HepG2 (cell line): ENCODE measurements around the gene UCP3. TPM values are rescaled to one million over a fixed set of nuclear protein-coding genes. Genes with fewer than 3 reads are reported as not detected.

Experiments used
- ATAC-seq: fragments of 200-7000 bp; cut with Tn5 transposase; 3 replicates; pipeline ENCODE4 v1.9.1; 2020; ENCODE audit warnings: mild to moderate bottlenecking, moderate library complexity
- BruUV-seq: library from RNA; stranded (reverse); fragments of 400-500 nt; replicated peaks from 2 replicates; lab custom pipeline; 2021; lab: Mats Ljungman, UMichigan
- CTCF ChIA-PET: fragments of 300-600 bp; formaldehyde crosslinking; extraction: SDS; loops from one replicate; lab custom pipeline; 2021; ENCODE audit warnings: low total read pairs, inconsistent platforms, low intra/inter-chr PET ratio; lab: Yijun Ruan, JAX
- POLR2A ChIA-PET: fragments of 350-600 bp; sonication (Branson Sonifier 250); formaldehyde crosslinking; loops from one replicate; lab custom pipeline; 2020; ENCODE audit warnings: antibody characterized with exemption, inconsistent platforms; lab: Yijun Ruan, JAX
- DNase-seq: peaks from one replicate; pipeline ENCODE4 v3.0.0-alpha.2; 2015; ENCODE audit warnings: low spot score
- FAIRE-seq: peaks from 3 replicates; lab custom pipeline; 2011; peaks lifted over from hg19 to GRCh38; lab: Jason Lieb, UNC
- H2AFZ ChIP-seq: one replicate; pipeline ENCODE4 v1.6.1; 2011; ENCODE audit warnings: low read length, inconsistent platforms
- H3K27ac ChIP-seq: fragments of 300-600 bp; 3 replicates; pipeline ENCODE4 v1.8.0; 2011; ENCODE audit warnings: mixed run types, mild to moderate bottlenecking, mixed read lengths, low read length, inconsistent platforms; ENCODE audit not compliant: insufficient read depth; ENCODE audit errors: extremely low read length
- H3K27me3 ChIP-seq, 2 experiments: fragments of 200-600 bp in 1 of 2; 2 replicates in 1 of 2; 3 replicates in 1 of 2; pipeline versions ENCODE4 v1.6.0 to v1.8.0; 2011; ENCODE audit warnings: low read length in 2 of 2, mild to moderate bottlenecking in 2 of 2, moderate library complexity in 2 of 2, inconsistent platforms in 1 of 2; ENCODE audit not compliant: insufficient read depth in 2 of 2, control insufficient read depth in 1 of 2
- H3K36me3 ChIP-seq, 2 experiments: fragments of 200-600 bp in 1 of 2; replicated peaks in 1 of 2; 2 replicates in 1 of 2; 3 replicates in 1 of 2; pipeline versions ENCODE4 v1.5.1 to v1.8.0; 2011; ENCODE audit warnings: low read length in 2 of 2, inconsistent platforms in 1 of 2; ENCODE audit not compliant: insufficient read depth in 2 of 2, control insufficient read depth in 1 of 2
- H3K4me1 ChIP-seq: 2 replicates; pipeline ENCODE4 v1.5.1; 2012; ENCODE audit warnings: low read length, inconsistent platforms; ENCODE audit not compliant: insufficient read depth
- H3K4me2 ChIP-seq: 2 replicates; pipeline ENCODE4 v1.6.0; 2011; ENCODE audit warnings: low read depth, low read length, inconsistent platforms
- H3K4me3 ChIP-seq, 3 experiments: fragments of 200-600 bp in 1 of 3; sonication (generic), shearing (Covaris generic) in 1 of 3; replicated peaks in 1 of 3; 2 replicates each; pipeline ENCODE4 v1.5.1; 2011 to 2016; ENCODE audit warnings: low read length in 3 of 3, inconsistent platforms in 2 of 3, low read depth in 2 of 3, mild to moderate bottlenecking in 2 of 3, control low read depth in 1 of 3, mixed read lengths in 1 of 3; ENCODE audit not compliant: insufficient read depth in 1 of 3
- H3K79me2 ChIP-seq: one replicate; pipeline ENCODE4 v1.6.1; 2011; ENCODE audit warnings: low read length, inconsistent platforms; ENCODE audit not compliant: insufficient read depth
- H3K9ac ChIP-seq: 2 replicates; pipeline ENCODE4 v1.6.0; 2011; ENCODE audit warnings: mild to moderate bottlenecking, low read depth, low read length, inconsistent platforms; ENCODE audit not compliant: insufficient read depth
- H3K9me3 ChIP-seq: 2 replicates; pipeline ENCODE4 v1.5.1; 2012; ENCODE audit warnings: mild to moderate bottlenecking, low read length
- H4K20me1 ChIP-seq: 2 replicates; pipeline ENCODE4 v1.6.0; 2011; ENCODE audit warnings: inconsistent platforms, mild to moderate bottlenecking, low read length, moderate library complexity; ENCODE audit not compliant: insufficient read depth
- CENPX ChIP-seq: sonication (generic); formaldehyde crosslinking; IDR thresholded peaks from 2 replicates; pipeline ENCODE4 v1.9.0; 2021; ENCODE audit warnings: mild to moderate bottlenecking, missing genetic modification reagents, moderate library complexity
- FOSL1 ChIP-seq: sonication (generic); formaldehyde crosslinking; IDR thresholded peaks from 2 replicates; pipeline ENCODE4 v1.9.0; 2021; ENCODE audit warnings: missing genetic modification reagents, borderline replicate concordance
- HMGXB3 ChIP-seq: sonication (generic); formaldehyde crosslinking; IDR thresholded peaks from 2 replicates; pipeline ENCODE4 v1.4.0; 2020; ENCODE audit warnings: missing genetic modification reagents, borderline replicate concordance
- JUN ChIP-seq: sonication (generic); formaldehyde crosslinking; IDR thresholded peaks from 2 replicates; pipeline ENCODE4 v1.4.0; 2020; ENCODE audit warnings: mild to moderate bottlenecking, missing genetic modification reagents
- NR1H2 ChIP-seq: sonication (generic); formaldehyde crosslinking; IDR thresholded peaks from 2 replicates; pipeline ENCODE4 v1.8.1; 2022; ENCODE audit warnings: low read depth, missing genetic modification reagents, borderline replicate concordance
- ZKSCAN5 ChIP-seq: sonication (generic); formaldehyde crosslinking; IDR thresholded peaks from 2 replicates; pipeline ENCODE4 v1.5.1; 2020; ENCODE audit warnings: mild to moderate bottlenecking, missing genetic modification reagents
- ZMAT3 ChIP-seq: sonication (generic); formaldehyde crosslinking; conservative IDR thresholded peaks from 2 replicates; pipeline ENCODE4 v1.7.0; 2021; ENCODE audit warnings: missing genetic modification reagents
- ZNF207 ChIP-seq: fragments of 450-650 bp; IDR thresholded peaks from 2 replicates; pipeline ENCODE4 v1.6.1; 2016; ENCODE audit warnings: antibody characterized with exemption, borderline replicate concordance
- ZNF770 ChIP-seq: sonication (generic); formaldehyde crosslinking; IDR thresholded peaks from 2 replicates; pipeline ENCODE4 v1.5.0; 2020; ENCODE audit warnings: mild to moderate bottlenecking, missing genetic modification reagents
- ZNF879 ChIP-seq: sonication (generic); formaldehyde crosslinking; IDR thresholded peaks from 2 replicates; pipeline ENCODE4 v1.8.1; 2023; ENCODE audit warnings: missing genetic modification reagents
- WGBS: methylation state at CpG from one replicate; pipeline ENCODE4 v1.1.6; 2017; ENCODE audit warnings: low lambda C conversion rate; 5-methylcytosine and 5-hydroxymethylcytosine counted together
- in situ Hi-C: cut with HindIII; loops from 2 replicates; pipeline ENCODE4 v1.10.0; 2017; ENCODE audit warnings: low pct_unique_long_range_greater_than_20kb; ENCODE audit not compliant: extremely low pct_ligation_motif_present
- intact Hi-C: fragments of 100-400 bp; cut with micrococcal nuclease; formaldehyde crosslinking; loops from one replicate; pipeline ENCODE4 v1.10.0; 2022; ENCODE audit not compliant: unreplicated experiment
- polyA plus RNA-seq, 8 experiments: library from polyadenylated mRNA; depleted of rRNA in 3 of 8; stranded (reverse) in 7 of 8; unstranded in 1 of 8; fragments of >200 nt; fragmentation: Illumina TruSeq in 4 of 8; extraction: Trizol in 4 of 8; gene quantifications; 2 replicates each; pipeline versions ENCODE4 v1.2.1 to v1.2.3, GENCODE V29; 2011 to 2016; ENCODE audit warnings: low read depth in 4 of 8, missing spikeins in 1 of 8, mixed read lengths in 1 of 8; ENCODE audit not compliant: insufficient read depth in 1 of 8
- total RNA-seq, 5 experiments: library from RNA; depleted of rRNA; stranded (reverse); fragments of >200 nt; fragmentation: Illumina TruSeq; extraction: Trizol; gene quantifications; 2 replicates each; pipeline ENCODE4 v1.2.3, GENCODE V29; 2016; ENCODE audit warnings: low read depth in 1 of 5

Gene UCP3
- total and polyA plus RNA-seq, 2 of the 13 experiments (the other 11 are each of a cell fraction or from before 2014, with no cell fraction given), result 0.37 TPM; not detected in 1

GRCh38 chr11:74000307-74001133, 8.4 kb downstream of the UCP3 start (continued):
- TF ChIP-seq ZNF770, result no peak

- Histone ChIP-seq H3K9ac (no peak overlapping the region), H4K20me1 (no peaks in the 10 kb centered on the region), H3K9me3 (no peaks in the 10 kb centered on the region), H3K4me1 (peaks cover 15% of the 10 kb centered on the region), H2AFZ (no peak overlapping the region), H3K27ac (no peak overlapping the region), H3K27me3 (no peaks in the 10 kb centered on the region), H3K4me2 (no peak overlapping the region), H3K4me3 (no peak overlapping the region), H3K79me2 (no peaks in the 10 kb centered on the region), H3K36me3 (no peaks in the 10 kb centered on the region)
- ChIA-PET CTCF (no interaction called here), POLR2A (no interaction called here)
- intact Hi-C loops, result no loop called here
- in situ Hi-C loops, result no loop called here
- WGBS, result 39% methylated on average over 7 of the region's 8 CpGs
- ATAC-seq, result no peak
- TF ChIP-seq HMGXB3 (CRISPR knock-in tag) (no peak), CENPX (no peak), NR1H2 (no peak), FOSL1 (CRISPR knock-in tag) (no peak), ZNF207 (no peak), ZMAT3 (no peak), ZNF879 (CRISPR knock-in tag) (no peak), ZKSCAN5 (CRISPR knock-in tag) (no peak), JUN (no peak)
- DNase-seq, result no peak
- no TSS peak for BruUV-seq
- FAIRE-seq, result no peak
These were observed 9.1 kb downstream of the UCP3 start for GRCh38 chr11:73999581-74000306.
